EH (cell line): ENCODE measurements around the gene TTC24.
A peak's percentile ranks its signal among the peaks of the same experiment; 100 is the strongest.

Experiments
- DNase-seq: peaks from one replicate; pipeline ENCODE4 v3.0.0-alpha.2; 2015; ENCODE audit warnings: low read depth

The TTC24 gene

DNA sequence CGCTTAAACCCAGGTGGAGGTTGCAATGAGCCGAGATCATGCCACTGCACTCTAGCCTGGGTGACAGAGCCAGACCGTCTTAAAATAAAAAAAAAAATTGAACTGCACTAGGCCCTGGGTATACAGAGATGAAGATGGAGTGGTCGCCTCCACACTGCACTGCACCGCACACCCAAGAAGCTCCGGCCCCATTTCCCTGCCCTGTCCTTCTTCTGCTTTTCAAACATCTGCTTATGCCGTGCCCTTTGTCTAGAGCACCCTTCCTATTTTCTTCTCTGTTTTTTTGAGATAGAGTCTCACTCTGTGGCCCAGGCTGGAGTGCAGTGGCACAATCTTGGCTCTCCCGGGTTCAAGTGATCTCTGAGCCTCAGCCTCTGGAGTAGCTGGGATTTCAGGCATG is 24.6 kb upstream of the TTC24 start:
- DNase-seq: no peak

- DNase-seq: no peak
Observed at GRCh38 chr1:156555715-156556114, 23.8 kb upstream of the TTC24 start.

- no peak for DNase-seq
Observed at GRCh38 chr1:156556354-156556753, 23.2 kb upstream of the TTC24 start.

GRCh38 chr1:156559086-156559796 is 20.3 kb upstream of the TTC24 start:
- no peak for DNase-seq

- no peak for DNase-seq
Observed at GRCh38 chr1:156559797-156560385, 19.6 kb upstream of the TTC24 start.

- no peak for DNase-seq
Observed at GRCh38 chr1:156560585-156561163, 18.8 kb upstream of the TTC24 start.

GRCh38 chr1:156565519-156565918 is 14.0 kb upstream of the TTC24 start:
- DNase-seq: no peak

DNA sequence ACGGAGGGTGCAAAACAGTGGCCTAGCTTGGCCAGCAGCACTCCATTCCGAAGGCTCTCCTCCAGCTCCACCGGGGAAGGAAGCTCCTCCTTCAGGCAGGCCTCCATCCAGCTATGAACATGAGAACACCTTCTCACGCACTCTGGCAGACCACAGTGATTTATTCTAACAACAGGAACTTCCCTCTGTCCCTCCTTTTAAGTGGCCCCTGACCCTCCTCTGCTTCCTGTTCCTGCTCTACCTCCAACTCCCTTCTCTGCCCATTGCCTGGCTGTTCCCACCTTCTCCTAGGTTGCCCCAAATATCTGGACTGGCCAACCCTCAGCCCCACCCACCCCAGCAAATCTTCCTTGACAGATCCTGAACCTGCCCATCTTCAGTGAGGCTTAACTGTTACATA is 13.1 kb upstream of the TTC24 start:
- no peak for DNase-seq

DNA sequence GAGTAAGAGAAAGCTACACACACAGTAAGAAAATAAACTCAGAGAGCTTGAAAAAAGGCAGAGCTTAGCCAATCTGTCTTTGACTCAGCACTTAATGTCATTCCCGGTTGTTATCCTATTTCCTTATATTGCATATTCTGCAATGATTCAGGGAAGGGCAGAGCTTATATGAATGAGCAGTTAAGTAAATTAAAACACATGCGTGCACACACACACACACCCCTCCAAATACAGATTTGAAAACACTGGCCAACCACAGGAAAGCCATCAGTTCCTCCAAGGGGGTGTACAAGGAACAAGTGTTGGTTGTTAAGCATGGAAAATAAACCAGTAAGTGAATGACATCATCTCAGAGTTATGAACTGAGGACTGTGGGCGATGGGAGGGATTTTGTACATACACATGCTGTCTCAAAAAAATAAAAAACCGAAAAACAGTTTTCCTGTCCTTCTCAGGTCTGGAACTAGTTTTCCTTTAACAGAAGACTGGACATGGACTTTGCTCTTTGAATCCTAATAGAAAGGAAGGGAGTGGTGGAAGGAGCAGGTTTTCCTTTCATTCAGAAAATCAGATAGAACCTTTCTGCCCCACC is 8.2 kb upstream of the TTC24 start:
- DNase-seq: peak; percentile 92

- DNase-seq: peak; percentile 88
Observed at GRCh38 chr1:156571919-156572662, 7.4 kb upstream of the TTC24 start, which contains the start of gene IQGAP3. Gene IQGAP3, minus strand, starts transcription at chr1:156572565. Its CDS starts 36 bp downstream, at chr1:156572529.

DNA sequence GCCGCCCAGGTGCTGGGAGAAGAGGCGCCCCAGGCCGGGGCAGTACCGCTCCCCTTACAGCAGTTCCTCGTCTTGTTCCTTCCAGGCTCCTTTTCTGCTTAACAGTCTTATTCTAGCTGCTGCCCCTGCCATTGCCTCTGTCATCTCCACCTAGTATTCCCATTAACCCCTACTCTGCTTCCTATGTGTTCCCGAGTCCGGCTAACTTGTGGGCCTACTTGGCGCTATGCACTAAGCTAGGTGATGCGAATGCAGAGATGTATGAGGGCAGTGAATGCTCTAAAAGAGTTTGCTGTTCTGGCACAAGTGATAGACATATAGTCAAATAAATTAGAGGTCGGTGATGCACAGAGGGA is 6.9 kb upstream of the TTC24 start:
- DNase-seq: no peak

GRCh38 chr1:156574039-156574633 is 5.4 kb upstream of the TTC24 start:
- DNase-seq: no peak

DNA sequence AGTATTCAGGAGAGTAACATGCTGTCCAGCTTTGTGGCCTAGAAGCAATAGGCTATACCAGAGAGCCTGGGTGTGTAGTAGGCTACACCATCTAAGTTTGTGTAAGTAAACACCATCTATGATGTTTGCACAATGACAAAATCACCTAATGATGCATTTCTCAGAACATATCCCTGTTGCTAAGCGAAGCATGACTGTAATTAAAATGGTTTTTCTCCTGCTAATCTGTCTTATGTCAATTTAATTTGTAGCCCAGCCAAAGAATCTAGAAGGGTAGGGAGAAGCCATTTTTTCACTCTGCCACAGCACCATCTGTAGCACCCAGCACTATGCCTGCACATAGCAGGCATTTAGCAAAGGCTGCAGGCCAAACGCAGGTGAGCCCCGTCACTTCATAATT is 2.0 kb upstream of the TTC24 start:
- DNase-seq: no peak

DNA sequence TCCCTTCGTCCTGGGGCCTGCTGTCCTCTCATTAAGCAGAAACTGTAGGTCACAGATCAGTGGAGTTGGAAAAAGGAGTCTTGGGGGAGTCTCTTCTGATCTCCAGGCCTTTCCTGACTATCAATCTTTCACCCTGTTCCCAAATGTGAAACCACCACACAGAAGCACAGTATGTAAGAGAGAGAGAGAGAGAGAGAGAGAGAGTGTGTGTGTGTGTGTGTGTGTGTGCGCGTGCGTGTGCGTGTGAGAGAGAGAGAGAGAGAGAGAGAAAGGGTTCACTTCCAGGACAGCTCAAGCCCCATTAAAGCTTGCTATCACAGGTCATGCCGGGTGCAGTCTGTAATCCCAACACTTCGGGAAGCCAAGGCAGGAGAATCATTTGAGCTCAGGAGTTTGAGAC is 1.5 kb upstream of the TTC24 start:
- DNase-seq: no peak

- no peak for DNase-seq
Observed at GRCh38 chr1:156581661-156582387, 2.3 kb downstream of the TTC24 start.

DNA sequence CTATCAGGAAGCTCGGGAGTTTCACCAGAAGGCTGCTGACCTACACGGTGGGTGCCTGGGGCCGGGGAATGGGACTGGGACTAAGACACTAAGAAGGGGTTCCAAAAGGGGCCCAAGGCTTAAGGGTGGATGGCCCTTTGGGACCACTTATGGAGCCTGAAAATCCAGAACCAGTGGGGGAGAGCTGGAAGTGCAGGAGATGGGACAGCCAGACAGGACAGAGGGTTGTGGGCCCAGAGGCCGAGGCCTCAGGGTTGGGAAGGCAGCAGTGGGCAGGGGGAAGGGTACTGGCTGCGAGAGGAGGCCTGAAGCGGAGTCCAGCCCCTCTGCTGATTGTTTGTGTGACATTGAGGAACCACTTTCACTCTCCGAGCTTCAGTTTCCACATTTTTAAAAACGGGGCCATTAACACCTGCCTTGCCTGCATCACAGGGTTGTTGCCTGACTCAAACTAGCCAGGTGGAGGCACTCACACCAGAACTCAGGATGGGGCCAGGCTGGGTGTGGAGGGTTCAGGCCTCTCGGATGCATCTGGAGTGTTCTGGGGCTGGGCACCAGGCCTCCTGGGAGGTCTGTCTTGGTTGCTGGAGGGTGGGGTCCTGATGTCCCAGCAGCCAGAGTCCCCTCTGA is 3.0 kb downstream of the TTC24 start:
- no peak for DNase-seq

GRCh38 chr1:156583821-156584622 is 4.5 kb downstream of the TTC24 start:
- DNase-seq: peak; percentile 80

DNA sequence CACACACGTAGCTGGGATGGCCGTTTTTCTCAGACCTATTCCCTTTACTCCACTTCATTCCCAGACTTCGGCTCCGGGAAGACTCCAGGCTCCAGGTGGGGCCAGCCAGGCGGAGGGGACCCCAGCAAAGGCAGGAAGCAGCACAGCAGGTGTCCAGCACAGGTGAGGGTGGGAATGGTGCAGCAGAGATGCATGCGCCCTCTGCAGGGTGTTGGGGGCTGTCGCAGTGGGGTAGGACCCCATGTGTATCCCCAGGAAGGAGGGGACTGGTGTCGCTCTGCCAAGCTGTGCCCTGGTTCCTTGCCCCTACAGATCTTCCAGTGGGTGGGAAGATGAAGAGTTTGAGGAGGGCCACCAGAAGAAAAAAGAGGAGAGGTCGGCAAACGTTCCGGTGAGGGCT is 5.3 kb downstream of the TTC24 start:
- DNase-seq: no peak

DNA sequence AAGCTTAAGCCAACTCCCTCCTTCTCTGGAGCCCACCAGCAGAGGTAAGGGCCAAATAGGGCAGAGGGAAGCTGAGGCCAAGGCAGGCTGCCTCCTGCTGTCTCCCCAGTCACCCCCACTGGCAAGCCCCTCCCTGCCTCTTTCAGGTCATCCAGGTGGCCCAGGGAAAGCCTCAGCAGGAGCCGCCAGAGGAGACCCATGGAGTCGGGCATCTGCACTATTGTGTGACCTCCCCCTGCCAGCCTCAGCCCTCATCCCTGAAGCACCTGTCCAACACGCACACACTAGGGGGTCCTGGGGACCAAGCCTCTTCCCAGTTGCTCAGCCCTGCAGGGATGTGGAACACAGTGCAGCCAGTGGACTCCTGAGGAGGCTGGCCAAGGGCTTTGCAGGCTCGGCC is 6.8 kb downstream of the TTC24 start:
- no peak for DNase-seq

- no peak for DNase-seq
Observed at GRCh38 chr1:156586892-156587477, 7.5 kb downstream of the TTC24 start.
